ENCODE results near the gene SNX27. TPM values are rescaled to one million over a fixed set of nuclear protein-coding genes. Genes with fewer than 3 reads are reported as not detected.
A peak's percentile ranks its signal among the peaks of the same experiment; 100 is the strongest.
"Not testable (repeated sequence)": the region's sequence is repeated elsewhere in the genome, so short reads cannot be mapped to it uniquely, and the experiment has no call there.

The SNX27 gene
- total RNA-seq, 2 donors from 2014 or later: 30.3 to 34.8 TPM

DNA sequence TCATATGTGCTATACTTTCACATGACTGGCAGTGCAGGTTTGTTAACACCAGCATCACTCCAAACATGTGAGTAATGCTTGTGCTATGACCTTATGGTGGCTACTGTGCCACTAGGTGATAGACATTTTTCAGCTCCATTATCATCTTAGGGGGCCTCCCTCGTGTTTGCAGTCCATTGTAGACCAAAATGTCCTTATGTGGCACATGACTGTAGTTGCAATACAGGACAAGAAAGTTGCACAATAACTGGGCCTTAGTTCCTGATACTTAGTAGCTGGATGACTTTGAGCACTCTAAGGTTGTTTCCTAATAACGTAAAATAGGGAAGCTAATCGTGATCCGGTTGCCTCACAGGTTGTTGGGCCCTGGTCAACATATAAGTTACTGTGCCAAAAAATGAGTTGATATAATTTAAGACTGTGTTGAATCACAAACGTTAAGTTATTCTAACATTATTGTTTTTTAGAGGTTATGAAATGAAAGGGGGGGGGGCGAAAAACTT, 511 bp upstream of the SNX27 start:
- H3K36me3 Mint-ChIP-seq (ENCODE audit: insufficient read depth in 2 of 2): peaks cover 8 to 10% of the 10 kb centered on the region in 2 donors
- H3K27me3 Mint-ChIP-seq (ENCODE audit: low read depth): peaks cover 6% of the 10 kb centered on the region
- peak overlapping the region; percentile 87 for H3K27ac Mint-ChIP-seq
- peak; percentile 12 to 13 for ATAC-seq (replicated peaks in 1 of 2)
- H3K4me3 Mint-ChIP-seq: peak overlapping the region; percentile 75 to 96
- no peaks in the 10 kb centered on the region for H3K9me3 Mint-ChIP-seq
- no peak for DNase-seq
- H3K4me1 Mint-ChIP-seq (ENCODE audit: low read depth): peaks cover 45% of the 10 kb centered on the region

DNA sequence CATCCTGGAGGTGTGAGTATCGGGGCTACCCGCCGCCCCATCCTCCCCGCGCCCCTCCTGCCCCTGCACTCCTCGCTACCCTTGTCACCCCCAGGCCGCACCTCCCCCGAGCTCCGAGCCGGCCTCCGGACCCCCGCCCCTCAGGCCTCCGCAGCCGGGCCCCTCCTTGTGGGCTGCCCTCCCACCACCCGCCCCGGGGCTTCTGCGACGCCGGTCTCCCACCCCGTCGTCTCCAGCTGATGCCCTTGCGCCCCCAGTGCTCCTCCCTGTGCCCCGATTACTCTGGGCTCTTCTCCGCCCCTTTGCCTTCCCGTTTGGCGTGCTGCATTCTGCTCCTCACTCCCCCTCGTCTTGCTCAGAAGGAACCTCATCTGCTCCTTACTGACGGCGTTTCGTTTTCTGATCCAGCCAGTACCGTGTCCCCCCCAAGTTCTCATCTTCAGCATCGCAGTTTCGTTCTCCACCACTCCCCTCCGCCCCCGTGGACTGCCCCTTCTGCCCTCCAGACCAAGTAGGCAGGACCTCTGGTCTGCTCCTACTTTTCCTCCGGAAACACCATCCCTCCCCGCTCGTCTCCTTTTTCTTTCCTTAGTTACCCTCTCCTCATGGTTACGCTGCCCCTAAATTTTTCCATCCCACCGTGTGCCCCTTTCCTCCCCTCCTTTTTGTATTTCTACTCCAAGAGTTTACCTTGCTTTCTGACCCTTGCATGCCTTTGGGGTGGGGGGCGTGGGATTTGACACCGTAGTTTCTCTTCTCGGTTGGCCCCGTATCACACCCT, 841 bp downstream of the SNX27 start:
- peak in 1 of 2 donors; percentile 6 for ATAC-seq (replicated peaks in 1 of 2)
- H3K27me3 Mint-ChIP-seq (ENCODE audit: low read depth): peaks cover 6% of the 10 kb centered on the region
- H3K4me3 Mint-ChIP-seq: peak overlapping the region; percentile 91 to 96
- peaks cover 8 to 10% of the 10 kb centered on the region in 2 donors for H3K36me3 Mint-ChIP-seq (ENCODE audit: insufficient read depth in 2 of 2)
- H3K4me1 Mint-ChIP-seq (ENCODE audit: low read depth): peaks cover 52% of the 10 kb centered on the region
- DNase-seq: peak; percentile 33 to 42
- peak overlapping the region; percentile 75 for H3K27ac Mint-ChIP-seq
- H3K9me3 Mint-ChIP-seq: no peaks in the 10 kb centered on the region

DNA sequence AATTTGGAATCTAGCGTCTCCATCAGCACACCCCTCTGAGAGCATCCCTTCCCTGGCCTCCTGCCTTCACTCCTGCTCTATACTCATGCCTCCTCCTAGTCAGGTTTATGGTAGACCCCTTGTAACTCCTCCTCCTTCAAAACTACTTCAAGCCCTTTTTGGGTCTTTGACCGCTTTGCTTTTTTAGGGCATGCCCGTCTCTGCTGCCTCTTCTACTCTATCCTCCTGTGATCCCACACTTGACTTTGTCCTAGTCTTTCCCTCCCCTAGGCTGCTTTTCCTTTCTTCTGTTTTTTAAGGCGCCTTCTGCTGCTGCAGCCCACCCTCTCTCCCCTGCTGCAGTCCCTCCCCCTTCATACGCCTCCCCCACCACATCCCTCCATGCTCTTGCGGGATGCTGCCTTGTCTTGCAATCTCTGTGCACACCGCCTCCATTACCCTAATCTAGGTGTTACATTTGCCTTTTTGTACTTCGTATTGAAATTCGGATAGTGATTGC, 1.5 kb downstream of the SNX27 start:
- H3K9me3 Mint-ChIP-seq: no peaks in the 10 kb centered on the region
- peaks cover 57% of the 10 kb centered on the region for H3K4me1 Mint-ChIP-seq (ENCODE audit: low read depth)
- peak overlapping the region; percentile 91 to 96 for H3K4me3 Mint-ChIP-seq
- ATAC-seq (replicated peaks in 1 of 2) (no peak), DNase-seq (no peak)
- H3K27ac Mint-ChIP-seq: peak overlapping the region; percentile 75
- peaks cover 3% of the 10 kb centered on the region for H3K27me3 Mint-ChIP-seq (ENCODE audit: low read depth)
- H3K36me3 Mint-ChIP-seq (ENCODE audit: insufficient read depth in 2 of 2): peaks cover 8 to 12% of the 10 kb centered on the region in 2 donors

DNA sequence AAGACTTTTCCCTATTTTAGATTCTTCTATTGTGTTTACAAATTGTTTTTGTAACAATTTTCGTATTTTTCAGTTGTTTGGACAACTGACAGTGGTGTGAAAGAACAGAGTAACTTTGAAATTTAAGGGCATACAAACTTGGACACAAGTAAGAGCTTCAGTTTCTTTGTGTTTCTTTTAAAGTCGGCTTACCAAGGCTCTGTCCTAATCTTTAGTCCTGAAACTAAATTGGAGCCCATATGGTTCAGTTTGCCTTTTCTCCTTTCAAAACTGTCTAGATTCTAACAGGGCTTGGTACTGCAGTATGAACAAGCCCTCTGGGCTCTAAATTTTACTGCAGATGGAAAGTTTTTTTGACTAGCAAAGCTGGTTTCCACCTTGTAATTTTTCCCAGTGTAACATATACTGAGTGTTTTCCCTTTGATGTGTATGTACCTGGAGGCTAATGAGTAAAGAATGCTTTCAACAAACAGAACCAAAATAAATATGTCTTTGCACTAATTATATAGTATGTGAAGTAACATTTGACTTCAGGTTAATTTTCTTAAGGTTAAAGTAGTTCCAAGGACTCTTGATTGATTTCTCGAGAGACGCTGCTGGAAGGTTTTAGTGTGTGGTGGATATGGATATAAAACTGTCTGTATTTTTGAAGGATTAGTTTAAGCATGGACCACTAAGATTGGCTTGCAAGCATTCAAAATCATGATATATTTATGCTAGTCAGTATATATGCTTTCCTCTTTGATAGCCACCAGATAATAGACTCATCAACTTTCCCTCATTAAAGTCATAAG, 4.1 kb downstream of the SNX27 start:
- Mint-ChIP-seq H3K4me1 (ENCODE audit: low read depth) (peaks cover 76% of the 10 kb centered on the region), H3K27me3 (ENCODE audit: low read depth) (no peaks in the 10 kb centered on the region), H3K4me3 (peak overlapping the region; percentile 34 to 51), H3K27ac (peak overlapping the region; percentile 40), H3K9me3 (no peaks in the 10 kb centered on the region), H3K36me3 (ENCODE audit: insufficient read depth in 2 of 2) (peaks cover 8 to 12% of the 10 kb centered on the region in 2 donors)
- DNase-seq: no peak
- no peak for ATAC-seq (replicated peaks in 1 of 2)

DNA sequence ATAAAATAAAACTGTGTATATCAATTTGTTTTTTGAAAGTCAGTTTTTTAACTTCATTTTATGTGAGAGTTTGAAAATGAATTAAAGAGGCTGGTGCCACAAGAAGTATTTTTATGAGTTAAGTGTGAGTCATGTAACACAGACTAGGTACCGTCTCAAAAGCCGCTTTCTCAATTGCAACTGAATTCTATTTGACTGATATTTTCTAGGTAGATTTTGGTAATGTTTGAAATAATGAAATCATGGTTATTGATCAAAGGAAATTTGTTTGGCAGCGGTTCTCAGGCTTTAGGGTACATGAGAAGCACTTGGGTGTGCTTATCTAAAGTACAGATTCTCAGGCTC, 4.6 kb downstream of the SNX27 start:
- Mint-ChIP-seq H3K27me3 (ENCODE audit: low read depth) (no peaks in the 10 kb centered on the region), H3K4me3 (peak overlapping the region; percentile 34 to 51), H3K36me3 (ENCODE audit: insufficient read depth in 2 of 2) (peaks cover 8 to 12% of the 10 kb centered on the region in 2 donors), H3K9me3 (no peaks in the 10 kb centered on the region), H3K27ac (peak overlapping the region; percentile 40), H3K4me1 (ENCODE audit: low read depth) (peaks cover 76% of the 10 kb centered on the region)
- DNase-seq (no peak), ATAC-seq (replicated peaks in 1 of 2) (peak in 1 of 2 donors; percentile 23)

DNA sequence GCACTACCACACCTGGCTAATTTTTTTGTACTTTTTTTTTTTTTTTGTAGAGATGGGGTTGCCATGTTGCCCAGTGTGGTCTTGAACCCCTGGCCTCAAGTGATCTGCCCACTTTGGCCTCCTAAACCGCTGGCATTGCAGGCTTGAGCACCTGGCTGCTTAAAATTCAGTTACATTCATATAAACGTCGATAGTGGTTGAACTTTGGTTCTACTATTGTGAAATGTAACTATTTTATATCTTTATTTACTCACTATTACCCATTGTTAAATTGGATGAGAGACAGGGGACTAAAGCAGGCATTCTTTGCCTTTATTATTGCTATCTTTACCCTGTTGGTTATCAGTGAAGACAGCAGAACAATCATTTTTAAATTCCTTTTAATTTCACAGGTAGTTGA, 6.2 kb downstream of the SNX27 start:
- H3K27ac Mint-ChIP-seq: no peak overlapping the region
- H3K36me3 Mint-ChIP-seq (ENCODE audit: insufficient read depth in 2 of 2): peaks cover 4 to 7% of the 10 kb centered on the region in 2 donors
- no peak overlapping the region for H3K4me3 Mint-ChIP-seq
- no peaks in the 10 kb centered on the region for H3K27me3 Mint-ChIP-seq (ENCODE audit: low read depth)
- H3K4me1 Mint-ChIP-seq (ENCODE audit: low read depth): peaks cover 70% of the 10 kb centered on the region
- H3K9me3 Mint-ChIP-seq: no peaks in the 10 kb centered on the region
- no peak for DNase-seq
- ATAC-seq (replicated peaks in 1 of 2): no peak

DNA sequence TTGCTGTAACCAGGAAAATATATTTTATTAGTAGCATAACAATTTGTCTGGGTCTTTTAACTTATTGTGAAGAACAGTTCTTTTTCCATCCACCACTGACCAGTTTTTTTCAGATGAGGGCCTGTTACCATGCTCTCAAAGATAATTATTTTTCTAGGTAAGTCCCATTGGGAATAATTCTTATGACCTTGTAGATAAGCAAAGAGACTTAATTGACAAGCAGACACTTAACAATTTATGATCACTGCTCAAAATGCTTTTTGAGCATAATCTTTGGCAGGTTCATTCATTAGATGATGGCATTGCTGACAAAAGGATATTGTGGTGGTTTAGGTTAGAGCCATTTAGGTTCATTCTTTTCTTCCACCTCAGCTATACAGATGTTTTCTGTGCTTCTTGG, 6.6 kb downstream of the SNX27 start:
- Mint-ChIP-seq H3K4me1 (ENCODE audit: low read depth) (peaks cover 65% of the 10 kb centered on the region), H3K36me3 (ENCODE audit: insufficient read depth in 2 of 2) (peaks cover 1 to 5% of the 10 kb centered on the region in 2 donors), H3K9me3 (no peaks in the 10 kb centered on the region), H3K4me3 (no peak overlapping the region), H3K27me3 (ENCODE audit: low read depth) (no peaks in the 10 kb centered on the region), H3K27ac (no peak overlapping the region)
- DNase-seq (no peak), ATAC-seq (replicated peaks in 1 of 2) (no peak)

DNA sequence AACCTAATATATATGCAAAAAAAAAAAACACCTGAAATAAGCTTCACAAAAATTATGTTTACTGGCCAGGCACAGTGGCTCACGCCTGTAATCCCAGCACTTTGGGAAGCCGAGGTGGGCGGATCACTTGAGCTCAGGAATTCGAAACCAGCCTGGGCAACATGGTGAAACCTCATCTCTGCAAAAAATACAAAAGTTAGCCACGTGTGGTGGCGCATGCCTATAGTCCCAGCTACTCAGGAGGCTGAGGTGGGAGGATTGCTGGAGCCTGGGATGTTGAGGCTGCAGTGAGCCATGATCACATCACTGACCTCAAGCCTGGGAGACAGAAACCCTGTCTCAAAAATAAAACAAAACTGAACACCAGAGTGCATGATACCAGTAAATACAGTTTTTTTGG, 7.1 kb downstream of the SNX27 start:
- H3K4me3 Mint-ChIP-seq; H3K36me3 Mint-ChIP-seq (ENCODE audit: insufficient read depth in 2 of 2); H3K27me3 Mint-ChIP-seq (ENCODE audit: low read depth); H3K9me3 Mint-ChIP-seq; DNase-seq; H3K27ac Mint-ChIP-seq; ATAC-seq (replicated peaks in 1 of 2): not testable (repeated sequence)
- H3K4me1 Mint-ChIP-seq (ENCODE audit: low read depth): peaks cover 60% of the 10 kb centered on the region

DNA sequence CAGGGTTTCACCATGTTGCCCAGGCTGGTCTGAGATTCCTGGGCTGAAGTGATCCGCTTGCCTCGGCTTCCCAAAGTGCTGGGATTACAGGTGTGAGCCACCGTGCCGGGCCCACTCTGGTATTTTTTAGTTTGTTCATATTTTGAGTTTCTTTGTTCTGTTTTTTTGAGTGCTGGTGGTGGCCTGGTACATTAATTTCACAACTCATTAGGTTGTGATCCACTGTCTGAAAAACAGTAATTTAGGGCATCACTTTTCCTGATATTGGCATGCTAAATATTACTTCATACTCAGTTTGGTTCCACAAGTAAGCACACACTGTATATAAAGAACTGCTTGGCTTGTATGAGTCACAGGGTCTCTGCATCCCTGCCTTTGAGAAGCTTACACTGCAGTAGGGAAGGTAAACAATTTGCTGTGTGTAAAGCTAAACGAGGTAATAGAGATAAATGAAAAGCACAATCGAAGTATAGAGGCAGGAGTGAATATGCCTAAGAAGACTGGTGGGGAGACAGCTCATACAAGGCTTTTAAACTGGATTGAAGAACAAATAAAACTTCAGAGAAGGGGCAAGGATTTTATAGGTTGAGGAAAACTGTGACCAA, 7.7 kb downstream of the SNX27 start:
- peak overlapping the region; percentile 39 for H3K27ac Mint-ChIP-seq
- peaks cover 0 to 5% of the 10 kb centered on the region in 2 donors for H3K36me3 Mint-ChIP-seq (ENCODE audit: insufficient read depth in 2 of 2)
- peaks cover 56% of the 10 kb centered on the region for H3K4me1 Mint-ChIP-seq (ENCODE audit: low read depth)
- H3K27me3 Mint-ChIP-seq (ENCODE audit: low read depth): no peaks in the 10 kb centered on the region
- H3K4me3 Mint-ChIP-seq: peak overlapping the region in 1 of 2 donors; percentile 31
- no peaks in the 10 kb centered on the region for H3K9me3 Mint-ChIP-seq
- DNase-seq (no peak), ATAC-seq (replicated peaks in 1 of 2) (peak; percentile 49 to 71)

DNA sequence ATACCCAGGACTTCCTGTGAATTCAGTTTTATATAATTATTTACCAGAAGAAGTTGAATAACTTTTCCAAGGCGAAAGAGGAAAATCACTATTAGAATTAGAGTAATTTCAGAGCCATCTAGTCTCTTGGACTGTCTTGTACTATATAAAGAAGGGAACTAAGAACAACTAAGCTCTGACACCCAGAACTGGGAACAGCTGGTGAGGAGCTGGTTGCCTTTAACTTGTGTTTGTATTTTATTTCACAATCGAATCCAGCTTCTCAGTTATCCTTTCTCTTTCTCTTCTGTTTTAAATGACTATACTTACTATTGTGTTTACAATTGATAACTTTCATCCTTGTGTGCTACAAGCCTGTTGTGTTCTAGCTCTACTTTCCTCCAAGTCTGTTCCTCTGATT, 8.4 kb downstream of the SNX27 start:
- Mint-ChIP-seq H3K4me3 (no peak overlapping the region), H3K27ac (peak overlapping the region; percentile 60), H3K9me3 (no peaks in the 10 kb centered on the region), H3K27me3 (ENCODE audit: low read depth) (no peaks in the 10 kb centered on the region), H3K36me3 (ENCODE audit: insufficient read depth in 2 of 2) (peaks cover 0 to 4% of the 10 kb centered on the region in 2 donors), H3K4me1 (ENCODE audit: low read depth) (peaks cover 50% of the 10 kb centered on the region)
- DNase-seq: no peak
- ATAC-seq (replicated peaks in 1 of 2): no peak

DNA sequence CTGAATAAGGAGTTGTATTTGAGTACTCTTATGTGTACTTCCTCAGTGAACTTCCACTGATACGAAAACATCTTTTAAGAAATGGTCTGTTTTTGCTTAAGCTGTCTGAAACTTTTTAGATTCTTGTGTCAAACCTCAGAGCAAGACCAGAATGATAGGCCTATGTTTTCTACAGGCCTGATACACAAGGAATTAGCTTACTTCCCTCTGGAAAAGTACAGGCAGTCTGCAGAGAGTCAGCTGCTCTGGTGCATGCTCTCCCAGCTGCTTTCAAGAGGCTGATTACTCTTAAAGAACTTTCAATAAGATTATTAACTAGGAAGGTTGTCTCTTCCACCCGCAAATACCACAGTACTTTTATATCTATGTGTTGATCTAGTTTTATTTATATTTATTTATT, 9.5 kb downstream of the SNX27 start:
- peak overlapping the region; percentile 47 for H3K27ac Mint-ChIP-seq
- ATAC-seq (replicated peaks in 1 of 2) (no peak), DNase-seq (no peak)
- H3K9me3 Mint-ChIP-seq: no peaks in the 10 kb centered on the region
- peaks cover 0 to 4% of the 10 kb centered on the region in 2 donors for H3K36me3 Mint-ChIP-seq (ENCODE audit: insufficient read depth in 2 of 2)
- peaks cover 40% of the 10 kb centered on the region for H3K4me1 Mint-ChIP-seq (ENCODE audit: low read depth)
- H3K4me3 Mint-ChIP-seq: no peak overlapping the region
- no peaks in the 10 kb centered on the region for H3K27me3 Mint-ChIP-seq (ENCODE audit: low read depth)

DNA sequence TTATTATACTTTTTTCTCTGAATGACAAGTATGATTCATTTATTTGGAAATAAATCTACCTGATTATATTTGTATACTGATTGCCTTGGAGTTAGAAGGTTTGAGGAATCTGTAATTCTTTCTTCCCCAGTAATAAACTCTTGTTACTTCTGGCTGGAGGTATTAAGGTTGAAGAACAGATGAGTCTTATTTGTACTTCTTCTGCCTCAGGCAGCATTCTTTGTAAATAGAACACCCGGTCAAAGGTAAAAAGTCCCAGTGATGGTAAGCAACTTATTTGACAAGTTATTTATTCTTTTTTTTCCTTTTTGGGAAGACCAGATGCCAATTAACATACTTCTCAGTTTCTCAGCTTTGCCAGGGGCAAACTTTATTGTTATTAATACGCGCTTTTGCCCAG, 12.9 kb downstream of the SNX27 start:
- no peak for DNase-seq
- Mint-ChIP-seq H3K9me3 (no peaks in the 10 kb centered on the region), H3K4me1 (ENCODE audit: low read depth) (peaks cover 15% of the 10 kb centered on the region), H3K4me3 (no peak overlapping the region), H3K36me3 (ENCODE audit: insufficient read depth in 2 of 2) (peaks cover 0 to 2% of the 10 kb centered on the region in 2 donors), H3K27ac (no peak overlapping the region), H3K27me3 (ENCODE audit: low read depth) (no peaks in the 10 kb centered on the region)
- ATAC-seq (replicated peaks in 1 of 2): no peak

Measured in activated T-cell treated with anti-CD3 and anti-CD28 coated beads, Interleukin-2, amount 50 U/mL, for 72 hours (primary cell).